H1 (cell line): ENCODE measurements around the gene RBBP6. TPM values are rescaled to one million over a fixed set of nuclear protein-coding genes. Genes with fewer than 3 reads are reported as not detected.

Experiments used
- BRCA1 ChIP-seq: IDR thresholded peaks from 2 replicates; pipeline ENCODE4 v1.6.1; 2012; ENCODE audit warnings: low read depth, low read length, improper control_type of control experiment
- MAFK ChIP-seq: IDR thresholded peaks from 2 replicates; pipeline ENCODE4 v1.6.1; 2012; ENCODE audit warnings: low read depth, mild to moderate bottlenecking, improper control_type of control experiment, low read length
- TBP ChIP-seq: IDR thresholded peaks from 2 replicates; pipeline ENCODE4 v1.6.1; 2011; ENCODE audit warnings: low read depth, low read length, improper control_type of control experiment
- polyA plus RNA-seq, 7 experiments: library from polyadenylated mRNA; depleted of rRNA in 3 of 7; stranded (reverse) in 5 of 7; unstranded in 2 of 7; fragments of >200 nt in 5 of 7; fragments of 200-250 nt in 2 of 7; gene quantifications; 1 replicate in 5 of 7; 2 replicates in 1 of 7; 4 replicates in 1 of 7; pipeline versions ENCODE4 v1.2.1 to v1.2.3, GENCODE V29; 2011 to 2013; ENCODE audit warnings: missing spikeins in 2 of 7, mixed read lengths in 2 of 7
- total RNA-seq: library from RNA; stranded (reverse); fragmentation: NEBNext Ultra II Directional; extraction: Animal tissue kit (Norgen Biotek cat#: 25700); gene quantifications from 2 replicates; pipeline ENCODE4 v1.2.1, GENCODE V29; 2021
- TF ChIP-seq, protein P1 (sequence below): IDR thresholded peaks from 2 replicates; pipeline ENCODE4 v1.6.1; 2011; ENCODE audit warnings: low read depth, mild to moderate bottlenecking, low read length; ENCODE audit not compliant: insufficient read depth

Gene RBBP6
- total and polyA plus RNA-seq, 2 of the 8 experiments (the other 6 are each of a cell fraction or from before 2014, with no cell fraction given) = 22.5 to 54.5 TPM

DNA sequence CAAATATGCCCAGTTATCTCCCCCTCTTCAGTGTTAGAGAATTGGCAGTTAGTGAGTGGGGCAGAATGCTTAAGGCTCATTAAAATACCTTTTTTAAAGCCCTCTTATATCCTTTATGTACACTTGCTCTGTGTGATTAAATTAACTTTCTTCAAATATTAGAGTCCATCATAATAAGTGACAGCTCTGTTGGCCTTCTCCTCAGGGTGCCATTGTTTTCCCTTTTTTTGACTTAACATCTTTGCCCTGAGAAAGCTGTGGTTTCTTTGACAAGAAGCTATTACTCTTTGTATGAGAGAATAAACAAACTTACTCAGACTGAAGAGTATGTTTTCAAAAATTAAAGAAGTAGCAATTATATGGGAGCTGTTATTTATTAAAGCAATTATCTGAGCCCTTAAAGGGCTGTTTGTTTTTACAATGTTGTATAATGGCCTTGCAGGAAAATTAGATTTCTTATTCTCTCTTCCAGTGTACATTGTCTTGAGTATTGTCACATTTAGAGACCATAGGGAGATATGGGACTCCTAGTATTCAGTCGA, 13.4 kb downstream of the RBBP6 start (continued):
- TF ChIP-seq, protein P1, sequence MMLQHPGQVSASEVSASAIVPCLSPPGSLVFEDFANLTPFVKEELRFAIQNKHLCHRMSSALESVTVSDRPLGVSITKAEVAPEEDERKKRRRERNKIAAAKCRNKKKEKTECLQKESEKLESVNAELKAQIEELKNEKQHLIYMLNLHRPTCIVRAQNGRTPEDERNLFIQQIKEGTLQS = no peak
- no peak for TF ChIP-seq TBP
- no peak for TF ChIP-seq MAFK
- TF ChIP-seq BRCA1 = no peak
- TF ChIP-seq, all 59 proteins: peak for 0
